Measurements from ENCODE around the gene GJB5. TPM values are rescaled to one million over a fixed set of nuclear protein-coding genes. Genes with fewer than 3 reads are reported as not detected.

GJB5 gene
- total and polyA plus RNA-seq, 4 donors = 0.23 TPM; not detected in 3

DNA sequence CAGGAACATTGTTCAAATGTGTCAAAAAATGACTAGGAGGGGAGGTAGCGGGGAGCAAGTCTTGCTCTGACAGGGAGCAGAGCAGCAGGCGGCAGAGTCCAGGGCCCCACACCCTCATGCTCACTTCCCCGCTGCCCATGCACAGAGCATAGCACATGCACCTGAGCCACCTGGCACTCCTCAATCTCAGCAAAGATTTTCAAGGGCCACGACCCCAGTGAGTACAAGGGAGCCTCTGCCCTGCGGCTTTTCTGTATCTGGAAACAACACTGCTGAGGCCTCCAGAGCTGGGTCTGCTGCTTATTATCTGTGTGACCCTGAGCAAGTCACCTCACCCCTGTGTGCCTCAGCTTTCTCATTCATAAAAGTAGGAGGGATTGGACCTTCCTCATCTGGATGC, 25.1 kb downstream of the GJB5 start:
- no peak overlapping the region for H3K27ac ChIP-seq (ENCODE audit: low read depth, low read length)
- H3K4me1 ChIP-seq (ENCODE audit: control insufficient read depth, insufficient read depth, low read length) = peaks cover 12% of the 10 kb centered on the region
- peaks cover 41% of the 10 kb centered on the region for H3K27me3 ChIP-seq (ENCODE audit: control insufficient read depth, insufficient read depth, low read length)
- no peak for DNase-seq (ENCODE audit: low read depth in 4 of 6, low spot score in 6 of 6)
- no peak overlapping the region for H3K4me3 ChIP-seq (ENCODE audit: low read depth, low read length)
- WGBS (ENCODE audit: insufficient coverage) = 90% methylated on average over 5 of the region's 5 CpGs
- H3K9me3 ChIP-seq (ENCODE audit: control insufficient read depth, insufficient read depth, low read length) = no peaks in the 10 kb centered on the region
- peaks cover 2% of the 10 kb centered on the region for H3K36me3 ChIP-seq (ENCODE audit: control insufficient read depth, insufficient read depth, low read length)

GRCh38 chr1:34780528-34780927, 25.7 kb downstream of the GJB5 start:
- 100% methylated on average over 1 of the region's 2 CpGs for WGBS (ENCODE audit: insufficient coverage)
- no peak for DNase-seq (ENCODE audit: low read depth in 4 of 6, low spot score in 6 of 6)
- Histone ChIP-seq H3K4me3 (ENCODE audit: low read depth, low read length) (no peak overlapping the region), H3K27me3 (ENCODE audit: control insufficient read depth, insufficient read depth, low read length) (peaks cover 41% of the 10 kb centered on the region), H3K27ac (ENCODE audit: low read depth, low read length) (no peak overlapping the region), H3K4me1 (ENCODE audit: control insufficient read depth, insufficient read depth, low read length) (peaks cover 12% of the 10 kb centered on the region), H3K9me3 (ENCODE audit: control insufficient read depth, insufficient read depth, low read length) (no peaks in the 10 kb centered on the region), H3K36me3 (ENCODE audit: control insufficient read depth, insufficient read depth, low read length) (peaks cover 6% of the 10 kb centered on the region)

DNA sequence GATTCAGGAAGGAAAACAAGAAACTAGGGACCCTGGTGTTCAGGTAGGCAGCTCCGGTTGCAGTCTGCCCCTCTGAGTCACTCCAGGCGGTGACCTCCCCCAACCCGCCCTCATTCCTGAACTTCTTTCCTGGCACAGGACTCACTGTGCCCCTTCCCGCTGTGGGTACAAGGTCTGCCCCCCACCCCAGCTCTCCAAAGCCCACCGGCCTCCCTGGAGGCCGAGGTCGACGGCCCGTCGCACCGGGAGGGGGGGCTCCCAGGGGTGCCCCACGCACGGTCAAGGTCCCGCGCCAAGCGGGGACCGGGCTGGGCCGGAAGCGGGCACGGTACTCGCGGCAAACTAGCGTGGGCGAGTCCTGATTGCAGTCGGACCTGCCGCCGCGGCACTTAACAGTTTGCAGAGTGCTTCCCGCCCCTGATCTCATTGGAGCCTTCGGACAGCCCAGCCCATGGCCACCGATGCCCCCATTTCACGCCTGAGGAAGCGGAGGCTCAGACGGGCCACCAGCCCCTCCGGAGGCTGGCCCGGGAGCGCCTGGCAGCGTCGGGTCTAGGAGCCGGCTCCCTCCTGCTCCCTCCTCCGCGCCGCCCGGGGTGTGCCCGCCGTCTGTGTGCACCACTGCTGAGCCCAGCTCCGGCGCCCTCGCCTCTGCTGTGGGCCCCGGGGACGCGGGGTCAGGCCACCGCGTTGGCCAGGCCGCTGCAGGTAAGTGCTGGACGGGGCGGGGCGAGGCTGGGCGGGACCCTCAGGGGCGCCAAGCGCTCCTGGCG, 26.4 kb downstream of the GJB5 start, which contains the start of gene GJB3:
Gene GJB3, plus strand, starts transcription at position 144 of the 773 bp plus-strand sequence. CDS start 3,549 bp downstream, outside the sequence.
- 1% methylated on average over 62 of the region's 62 CpGs for WGBS (ENCODE audit: insufficient coverage)
- H3K27me3 ChIP-seq (ENCODE audit: control insufficient read depth, insufficient read depth, low read length) = peaks cover 41% of the 10 kb centered on the region
- no peak within 1 kb of the TSS for H3K4me3 ChIP-seq (ENCODE audit: low read depth, low read length)

GRCh38 chr1:34781844-34782391, 27.1 kb downstream of the GJB5 start:
- peaks cover 15% of the 10 kb centered on the region for H3K4me1 ChIP-seq (ENCODE audit: control insufficient read depth, insufficient read depth, low read length)
- no peak overlapping the region for H3K27ac ChIP-seq (ENCODE audit: low read depth, low read length)
- H3K4me3 ChIP-seq (ENCODE audit: low read depth, low read length) = no peak overlapping the region
- no peak for DNase-seq (ENCODE audit: low read depth in 4 of 6, low spot score in 6 of 6)
- peaks cover 41% of the 10 kb centered on the region for H3K27me3 ChIP-seq (ENCODE audit: control insufficient read depth, insufficient read depth, low read length)
- WGBS (ENCODE audit: insufficient coverage) = 2% methylated on average over 11 of the region's 18 CpGs
- no peaks in the 10 kb centered on the region for H3K9me3 ChIP-seq (ENCODE audit: control insufficient read depth, insufficient read depth, low read length)
- peaks cover 6% of the 10 kb centered on the region for H3K36me3 ChIP-seq (ENCODE audit: control insufficient read depth, insufficient read depth, low read length)

More for the DNA sequence above, 26.4 kb downstream of the GJB5 start, which contains the start of gene GJB3:
- Histone ChIP-seq H3K36me3 (ENCODE audit: control insufficient read depth, insufficient read depth, low read length) (peaks cover 6% of the 10 kb centered on the region), H3K27ac (ENCODE audit: low read depth, low read length) (no peak within 1 kb of the TSS), H3K4me1 (ENCODE audit: control insufficient read depth, insufficient read depth, low read length) (peaks cover 13% of the 10 kb centered on the region), H3K9me3 (ENCODE audit: control insufficient read depth, insufficient read depth, low read length) (no peaks in the 10 kb centered on the region)
- no peak for DNase-seq (ENCODE audit: low read depth in 4 of 6, low spot score in 6 of 6)

- no peak overlapping the region for H3K27ac ChIP-seq (ENCODE audit: low read depth, low read length)
- WGBS (ENCODE audit: insufficient coverage) = 86% methylated on average over 28 of the region's 28 CpGs
- peaks cover 18% of the 10 kb centered on the region for H3K4me1 ChIP-seq (ENCODE audit: control insufficient read depth, insufficient read depth, low read length)
- peaks cover 35% of the 10 kb centered on the region for H3K27me3 ChIP-seq (ENCODE audit: control insufficient read depth, insufficient read depth, low read length)
- no peak for DNase-seq (ENCODE audit: low read depth in 4 of 6, low spot score in 6 of 6)
- no peak overlapping the region for H3K4me3 ChIP-seq (ENCODE audit: low read depth, low read length)
- H3K36me3 ChIP-seq (ENCODE audit: control insufficient read depth, insufficient read depth, low read length) = peaks cover 6% of the 10 kb centered on the region
- no peaks in the 10 kb centered on the region for H3K9me3 ChIP-seq (ENCODE audit: control insufficient read depth, insufficient read depth, low read length)
Measured at GRCh38 chr1:34784751-34785221, 29.9 kb downstream of the GJB5 start.

DNA sequence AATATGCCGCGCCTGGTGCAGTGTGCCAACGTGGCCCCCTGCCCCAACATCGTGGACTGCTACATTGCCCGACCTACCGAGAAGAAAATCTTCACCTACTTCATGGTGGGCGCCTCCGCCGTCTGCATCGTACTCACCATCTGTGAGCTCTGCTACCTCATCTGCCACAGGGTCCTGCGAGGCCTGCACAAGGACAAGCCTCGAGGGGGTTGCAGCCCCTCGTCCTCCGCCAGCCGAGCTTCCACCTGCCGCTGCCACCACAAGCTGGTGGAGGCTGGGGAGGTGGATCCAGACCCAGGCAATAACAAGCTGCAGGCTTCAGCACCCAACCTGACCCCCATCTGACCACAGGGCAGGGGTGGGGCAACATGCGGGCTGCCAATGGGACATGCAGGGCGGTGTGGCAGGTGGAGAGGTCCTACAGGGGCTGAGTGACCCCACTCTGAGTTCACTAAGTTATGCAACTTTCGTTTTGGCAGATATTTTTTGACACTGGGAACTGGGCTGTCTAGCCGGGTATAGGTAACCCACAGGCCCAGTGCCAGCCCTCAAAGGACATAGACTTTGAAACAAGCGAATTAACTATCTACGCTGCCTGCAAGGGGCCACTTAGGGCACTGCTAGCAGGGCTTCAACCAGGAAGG, 30.5 kb downstream of the GJB5 start:
- no peaks in the 10 kb centered on the region for H3K9me3 ChIP-seq (ENCODE audit: control insufficient read depth, insufficient read depth, low read length)
- no peak overlapping the region for H3K4me3 ChIP-seq (ENCODE audit: low read depth, low read length)
- 89% methylated on average over 22 of the region's 22 CpGs for WGBS (ENCODE audit: insufficient coverage)
- H3K36me3 ChIP-seq (ENCODE audit: control insufficient read depth, insufficient read depth, low read length) = peaks cover 6% of the 10 kb centered on the region
- H3K27me3 ChIP-seq (ENCODE audit: control insufficient read depth, insufficient read depth, low read length) = peaks cover 29% of the 10 kb centered on the region
- DNase-seq (ENCODE audit: low read depth in 4 of 6, low spot score in 6 of 6) = no peak
- peaks cover 18% of the 10 kb centered on the region for H3K4me1 ChIP-seq (ENCODE audit: control insufficient read depth, insufficient read depth, low read length)
- no peak overlapping the region for H3K27ac ChIP-seq (ENCODE audit: low read depth, low read length)

DNA sequence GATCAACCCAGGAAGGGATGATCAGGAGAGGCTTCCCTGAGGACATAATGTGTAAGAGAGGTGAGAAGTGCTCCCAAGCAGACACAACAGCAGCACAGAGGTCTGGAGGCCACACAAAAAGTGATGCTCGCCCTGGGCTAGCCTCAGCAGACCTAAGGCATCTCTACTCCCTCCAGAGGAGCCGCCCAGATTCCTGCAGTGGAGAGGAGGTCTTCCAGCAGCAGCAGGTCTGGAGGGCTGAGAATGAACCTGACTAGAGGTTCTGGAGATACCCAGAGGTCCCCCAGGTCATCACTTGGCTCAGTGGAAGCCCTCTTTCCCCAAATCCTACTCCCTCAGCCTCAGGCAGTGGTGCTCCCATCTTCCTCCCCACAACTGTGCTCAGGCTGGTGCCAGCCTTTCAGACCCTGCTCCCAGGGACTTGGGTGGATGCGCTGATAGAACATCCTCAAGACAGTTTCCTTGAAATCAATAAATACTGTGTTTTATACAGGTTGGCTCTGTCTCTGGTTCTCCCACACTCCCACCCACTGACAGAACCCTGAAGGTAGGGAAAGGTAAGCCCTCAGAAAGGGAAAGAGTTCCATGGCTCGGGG, 31.1 kb downstream of the GJB5 start:
- H3K36me3 ChIP-seq (ENCODE audit: control insufficient read depth, insufficient read depth, low read length) = peaks cover 6% of the 10 kb centered on the region
- H3K4me1 ChIP-seq (ENCODE audit: control insufficient read depth, insufficient read depth, low read length) = peaks cover 18% of the 10 kb centered on the region
- H3K9me3 ChIP-seq (ENCODE audit: control insufficient read depth, insufficient read depth, low read length) = no peaks in the 10 kb centered on the region
- H3K27ac ChIP-seq (ENCODE audit: low read depth, low read length) = no peak overlapping the region
- no peak for DNase-seq (ENCODE audit: low read depth in 4 of 6, low spot score in 6 of 6)
- peaks cover 23% of the 10 kb centered on the region for H3K27me3 ChIP-seq (ENCODE audit: control insufficient read depth, insufficient read depth, low read length)
- no peak overlapping the region for H3K4me3 ChIP-seq (ENCODE audit: low read depth, low read length)
- 49% methylated on average over 3 of the region's 4 CpGs for whole genome bisulfite sequencing (ENCODE audit: insufficient coverage)

GRCh38 chr1:34786521-34787325, 31.9 kb downstream of the GJB5 start:
- 50% methylated on average over 14 of the region's 14 CpGs for WGBS (ENCODE audit: insufficient coverage)
- H3K9me3 ChIP-seq (ENCODE audit: control insufficient read depth, insufficient read depth, low read length) = no peaks in the 10 kb centered on the region
- H3K4me3 ChIP-seq (ENCODE audit: low read depth, low read length) = no peak overlapping the region
- peaks cover 6% of the 10 kb centered on the region for H3K36me3 ChIP-seq (ENCODE audit: control insufficient read depth, insufficient read depth, low read length)
- peak; percentile 36 to 92 (median 60) for DNase-seq (ENCODE audit: low read depth in 4 of 6, low spot score in 6 of 6)
- H3K27me3 ChIP-seq (ENCODE audit: control insufficient read depth, insufficient read depth, low read length) = peaks cover 16% of the 10 kb centered on the region
- no peak overlapping the region for H3K27ac ChIP-seq (ENCODE audit: low read depth, low read length)
- H3K4me1 ChIP-seq (ENCODE audit: control insufficient read depth, insufficient read depth, low read length) = peaks cover 10% of the 10 kb centered on the region

Data from spinal cord (tissue), 10 donors.